Hepatocyte (in vitro differentiated cells): ENCODE results near the gene SDHA.
"Not testable (repeated sequence)": the region's sequence is repeated elsewhere in the genome, so short reads cannot be mapped to it uniquely, and the experiment has no call there.

ENCODE experiments used
- CTCF ChIP-seq: fragments of 200-600 bp; sonication (generic); IDR thresholded peaks from 2 replicates; pipeline ENCODE4 v1.5.1; 2016; ENCODE audit warnings: antibody characterized with exemption, mild to moderate bottlenecking; ENCODE audit not compliant: poor library complexity
- EZH2 ChIP-seq: fragments of 200-600 bp; sonication (generic); IDR thresholded peaks from 2 replicates; pipeline ENCODE4 v1.6.1; 2016; ENCODE audit warnings: antibody characterized with exemption, mild to moderate bottlenecking, borderline replicate concordance

GRCh38 chr5:291345-291744 is 73.2 kb downstream of the SDHA start:
- TF ChIP-seq CTCF, EZH2: not testable (repeated sequence)
